ENCODE results near the gene ZBTB20. TPM values are rescaled to one million over a fixed set of nuclear protein-coding genes. Genes with fewer than 3 reads are reported as not detected.

The ZBTB20 gene
- total and polyA plus RNA-seq, 4 donors = 0.74 to 77.1 (median 27.9) TPM

DNA sequence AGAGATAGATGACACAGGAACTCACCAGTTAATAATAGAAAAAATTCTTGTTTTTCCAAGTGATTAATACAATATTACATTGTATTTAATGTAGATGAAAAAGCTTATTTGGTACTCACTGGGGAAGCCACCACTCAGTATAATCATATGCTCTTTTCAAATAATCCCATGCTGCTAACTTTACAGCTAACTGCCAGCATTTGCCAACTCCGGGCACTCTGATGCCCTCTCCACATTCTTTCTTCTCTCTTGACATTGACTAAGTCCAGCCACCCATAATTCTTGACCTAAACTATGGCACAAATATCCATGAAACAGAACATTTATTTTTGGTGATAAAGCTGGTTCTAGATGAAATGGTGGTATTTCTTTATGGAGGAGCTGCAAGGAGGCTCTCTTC lies 384.9 kb downstream of the ZBTB20 start:
- DNase-seq = no peak
- WGBS, 2 donors = 67 to 91% methylated on average over 1 of the region's 1 CpG

GRCh38 chr3:114760679-114761078 lies 386.4 kb downstream of the ZBTB20 start:
- no peak for ATAC-seq (ENCODE audit: insufficient read depth, low FRiP score)

More for the DNA sequence above, 384.9 kb downstream of the ZBTB20 start:
- Histone ChIP-seq H3K27ac (ENCODE audit: low read depth in 1 of 2, low read length in 1 of 2) (no peak overlapping the region), H3K9ac (ENCODE audit: insufficient read depth in 1 of 2, low read length in 2 of 2) (no peak overlapping the region), H3K27me3 (ENCODE audit: control insufficient read depth in 3 of 3, insufficient read depth in 3 of 3, low read length in 2 of 3) (no peaks in the 10 kb centered on the region), H3K9me3 (ENCODE audit: control insufficient read depth in 4 of 4, insufficient read depth in 3 of 4, low read length in 3 of 4) (no peaks in the 10 kb centered on the region), H3K4me3 (no peak overlapping the region), H3K36me3 (ENCODE audit: control insufficient read depth in 4 of 4, insufficient read depth in 4 of 4, low read length in 4 of 4) (no peaks in the 10 kb centered on the region), H3K4me1 (ENCODE audit: control insufficient read depth in 5 of 5, insufficient read depth in 5 of 5, low read length in 5 of 5) (peaks cover 0 to 15% (median 5%) of the 10 kb centered on the region in 5 donors)
- no peak for ATAC-seq (ENCODE audit: insufficient read depth, low FRiP score)
- TF ChIP-seq, protein P1, sequence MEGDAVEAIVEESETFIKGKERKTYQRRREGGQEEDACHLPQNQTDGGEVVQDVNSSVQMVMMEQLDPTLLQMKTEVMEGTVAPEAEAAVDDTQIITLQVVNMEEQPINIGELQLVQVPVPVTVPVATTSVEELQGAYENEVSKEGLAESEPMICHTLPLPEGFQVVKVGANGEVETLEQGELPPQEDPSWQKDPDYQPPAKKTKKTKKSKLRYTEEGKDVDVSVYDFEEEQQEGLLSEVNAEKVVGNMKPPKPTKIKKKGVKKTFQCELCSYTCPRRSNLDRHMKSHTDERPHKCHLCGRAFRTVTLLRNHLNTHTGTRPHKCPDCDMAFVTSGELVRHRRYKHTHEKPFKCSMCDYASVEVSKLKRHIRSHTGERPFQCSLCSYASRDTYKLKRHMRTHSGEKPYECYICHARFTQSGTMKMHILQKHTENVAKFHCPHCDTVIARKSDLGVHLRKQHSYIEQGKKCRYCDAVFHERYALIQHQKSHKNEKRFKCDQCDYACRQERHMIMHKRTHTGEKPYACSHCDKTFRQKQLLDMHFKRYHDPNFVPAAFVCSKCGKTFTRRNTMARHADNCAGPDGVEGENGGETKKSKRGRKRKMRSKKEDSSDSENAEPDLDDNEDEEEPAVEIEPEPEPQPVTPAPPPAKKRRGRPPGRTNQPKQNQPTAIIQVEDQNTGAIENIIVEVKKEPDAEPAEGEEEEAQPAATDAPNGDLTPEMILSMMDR (IDR thresholded peaks at IDR 0.05; ENCODE audit: control extremely low read depth, extremely low read depth) = no peak

GRCh38 chr3:114758831-114759699 lies 388.0 kb downstream of the ZBTB20 start:
- DNase-seq (peak; percentile 36 to 86 (median 83)), ATAC-seq (ENCODE audit: insufficient read depth, low FRiP score) (peak; percentile 73)
- H3K9me3 ChIP-seq (ENCODE audit: control insufficient read depth in 4 of 4, insufficient read depth in 3 of 4, low read length in 3 of 4) = no peaks in the 10 kb centered on the region
- peak overlapping the region in 1 of 2 donors; percentile 73 for H3K9ac ChIP-seq (ENCODE audit: insufficient read depth in 1 of 2, low read length in 2 of 2)
- TF ChIP-seq, protein P1 (IDR thresholded peaks at IDR 0.05; ENCODE audit: control extremely low read depth, extremely low read depth) = no peak
- H3K36me3 ChIP-seq (ENCODE audit: control insufficient read depth in 4 of 4, insufficient read depth in 4 of 4, low read length in 4 of 4) = no peaks in the 10 kb centered on the region
- H3K4me1 ChIP-seq (ENCODE audit: control insufficient read depth in 5 of 5, insufficient read depth in 5 of 5, low read length in 5 of 5) = peaks cover 0 to 20% (median 9%) of the 10 kb centered on the region in 5 donors
- H3K4me3 ChIP-seq = no peak overlapping the region
- WGBS, 2 donors = 52 to 73% methylated on average over 8 of the region's 8 CpGs
- H3K27me3 ChIP-seq (ENCODE audit: control insufficient read depth in 3 of 3, insufficient read depth in 3 of 3, low read length in 2 of 3) = no peaks in the 10 kb centered on the region
- H3K27ac ChIP-seq (ENCODE audit: low read depth in 1 of 2, low read length in 1 of 2) = peak overlapping the region; percentile 4 to 51

More at GRCh38 chr3:114760679-114761078, 386.4 kb downstream of the ZBTB20 start:
- no peaks in the 10 kb centered on the region for H3K36me3 ChIP-seq (ENCODE audit: control insufficient read depth in 4 of 4, insufficient read depth in 4 of 4, low read length in 4 of 4)
- no peak for DNase-seq
- H3K4me3 ChIP-seq = no peak overlapping the region
- H3K9me3 ChIP-seq (ENCODE audit: control insufficient read depth in 4 of 4, insufficient read depth in 3 of 4, low read length in 3 of 4) = no peaks in the 10 kb centered on the region
- no peak overlapping the region for H3K9ac ChIP-seq (ENCODE audit: insufficient read depth in 1 of 2, low read length in 2 of 2)
- H3K27me3 ChIP-seq (ENCODE audit: control insufficient read depth in 3 of 3, insufficient read depth in 3 of 3, low read length in 2 of 3) = no peaks in the 10 kb centered on the region
- no peak overlapping the region for H3K27ac ChIP-seq (ENCODE audit: low read depth in 1 of 2, low read length in 1 of 2)
- H3K4me1 ChIP-seq (ENCODE audit: control insufficient read depth in 5 of 5, insufficient read depth in 5 of 5, low read length in 5 of 5) = peaks cover 0 to 20% (median 9%) of the 10 kb centered on the region in 5 donors
- TF ChIP-seq, protein P1 (IDR thresholded peaks at IDR 0.05; ENCODE audit: control extremely low read depth, extremely low read depth) = no peak
